ENCODE measurements around the gene CLCNKB. TPM values are rescaled to one million over a fixed set of nuclear protein-coding genes. Genes with fewer than 3 reads are reported as not detected.

The CLCNKB gene
- total and polyA plus RNA-seq, 4 donors = 0.23 to 0.39 (median 0.38) TPM; not detected in 1

DNA sequence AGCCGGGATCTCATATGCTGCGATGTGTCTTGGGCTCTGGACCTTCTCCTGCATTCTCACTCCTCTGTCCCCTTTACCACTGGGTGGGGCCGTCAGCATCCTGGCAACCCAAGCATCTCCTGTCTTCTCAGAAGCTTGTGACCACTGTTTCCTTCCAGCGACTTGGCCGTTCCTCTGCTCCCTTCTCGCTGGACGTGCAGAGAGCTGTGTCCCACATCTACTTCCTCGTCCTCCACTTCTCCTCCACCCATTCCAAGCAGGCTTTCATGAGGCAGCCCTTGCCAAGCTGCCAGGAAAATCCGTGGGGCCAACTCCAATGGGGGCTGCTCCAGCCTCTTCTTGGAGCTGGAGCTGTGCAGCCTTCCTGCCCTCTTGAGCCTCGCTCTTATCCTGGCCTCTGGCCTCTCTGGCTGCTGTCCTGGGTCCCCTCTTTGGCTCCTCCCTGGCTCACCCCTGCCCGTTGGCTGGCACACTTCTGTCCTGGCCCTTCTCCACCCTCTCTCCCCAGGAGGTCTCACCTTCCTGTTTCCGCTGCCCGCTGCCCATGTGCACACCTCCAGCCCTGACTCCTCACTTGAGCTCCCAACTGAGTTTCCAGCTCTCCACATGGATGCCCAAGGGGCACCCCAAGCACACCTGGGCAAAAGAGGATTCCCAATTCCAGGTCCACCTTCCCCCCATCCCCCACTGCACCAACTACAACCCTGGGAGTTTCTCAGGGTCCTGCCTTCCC lies 21.1 kb downstream of the CLCNKB start:
- intact Hi-C loops (cut with DNase I) = no loop called here
- no peaks in the 10 kb centered on the region for H3K4me1 ChIP-seq (ENCODE audit: control insufficient read depth in 1 of 2, insufficient read depth in 2 of 2, low read length in 2 of 2)
- DNase-seq (no peak), ATAC-seq (ENCODE audit: low FRiP score) (no peak)
- no peaks in the 10 kb centered on the region for H3K36me3 ChIP-seq (ENCODE audit: control insufficient read depth in 1 of 2, insufficient read depth in 2 of 2, low read length in 1 of 2)
- no peak overlapping the region for H3K4me3 ChIP-seq (ENCODE audit: low read length in 2 of 2)
- no peaks in the 10 kb centered on the region for H3K27me3 ChIP-seq (ENCODE audit: control insufficient read depth in 1 of 2, insufficient read depth in 2 of 2, low read length in 1 of 2)
- 24 to 32% methylated on average over 13 of the region's 13 CpGs for WGBS, 2 donors
- H3K27ac ChIP-seq (ENCODE audit: low read depth in 1 of 2, low read length in 2 of 2) = no peak overlapping the region
- no peaks in the 10 kb centered on the region for H3K9me3 ChIP-seq (ENCODE audit: control insufficient read depth, low read length)

DNA sequence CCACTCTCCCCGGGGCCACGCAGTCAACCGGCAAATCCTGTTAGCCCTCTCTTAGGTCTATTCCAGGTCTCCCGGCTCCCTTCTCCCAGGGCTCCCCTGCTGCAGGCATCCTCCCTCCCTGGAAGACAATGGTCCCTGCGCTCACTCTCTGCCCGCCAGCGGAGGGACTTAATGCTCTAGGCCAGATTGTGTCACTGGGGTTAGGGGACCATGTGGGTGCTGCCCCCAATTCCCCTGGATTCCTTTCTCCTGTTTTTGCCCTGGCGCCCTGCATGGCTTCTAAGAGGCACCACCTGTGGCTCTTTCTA lies 21.6 kb downstream of the CLCNKB start:
- H3K4me1 ChIP-seq (ENCODE audit: control insufficient read depth in 1 of 2, insufficient read depth in 2 of 2, low read length in 2 of 2) = no peaks in the 10 kb centered on the region
- ATAC-seq (ENCODE audit: low FRiP score) (peak; percentile 6), DNase-seq (no peak)
- H3K27me3 ChIP-seq (ENCODE audit: control insufficient read depth in 1 of 2, insufficient read depth in 2 of 2, low read length in 1 of 2) = no peaks in the 10 kb centered on the region
- H3K4me3 ChIP-seq (ENCODE audit: low read length in 2 of 2) = no peak overlapping the region
- intact Hi-C loops (cut with DNase I) = no loop called here
- no peak overlapping the region for H3K27ac ChIP-seq (ENCODE audit: low read depth in 1 of 2, low read length in 2 of 2)
- H3K36me3 ChIP-seq (ENCODE audit: control insufficient read depth in 1 of 2, insufficient read depth in 2 of 2, low read length in 1 of 2) = no peaks in the 10 kb centered on the region
- no peaks in the 10 kb centered on the region for H3K9me3 ChIP-seq (ENCODE audit: control insufficient read depth, low read length)
- 87 to 91% methylated on average over 8 of the region's 8 CpGs for WGBS, 2 donors

DNA sequence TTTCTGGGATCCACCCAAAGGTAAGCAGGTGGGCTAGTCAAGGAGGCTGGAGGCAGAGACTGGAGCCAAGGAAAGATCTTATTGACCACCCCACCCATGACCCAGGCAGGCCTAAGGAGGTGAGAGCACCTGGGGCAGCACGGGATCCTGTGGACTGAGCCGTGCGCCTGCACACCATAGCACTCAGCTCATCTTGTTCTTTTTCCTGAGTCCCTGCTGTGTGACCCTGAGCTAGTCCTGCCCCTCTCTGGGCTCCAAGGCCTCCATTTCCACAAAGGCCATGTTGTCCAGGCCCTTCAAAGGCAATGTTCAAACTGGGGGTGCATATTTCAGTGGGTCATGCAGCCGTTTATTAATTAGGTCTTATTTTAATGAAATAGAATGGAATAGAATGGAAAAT lies 22.7 kb downstream of the CLCNKB start:
- H3K4me3 ChIP-seq (ENCODE audit: low read length in 2 of 2) = no peak overlapping the region
- H3K36me3 ChIP-seq (ENCODE audit: control insufficient read depth in 1 of 2, insufficient read depth in 2 of 2, low read length in 1 of 2) = no peaks in the 10 kb centered on the region
- no peaks in the 10 kb centered on the region for H3K27me3 ChIP-seq (ENCODE audit: control insufficient read depth in 1 of 2, insufficient read depth in 2 of 2, low read length in 1 of 2)
- WGBS, 2 donors = 93 to 96% methylated on average over 4 of the region's 4 CpGs
- intact Hi-C loops (cut with DNase I) = no loop called here
- no peak overlapping the region for H3K27ac ChIP-seq (ENCODE audit: low read depth in 1 of 2, low read length in 2 of 2)
- no peak for ATAC-seq (ENCODE audit: low FRiP score)
- H3K4me1 ChIP-seq (ENCODE audit: control insufficient read depth in 1 of 2, insufficient read depth in 2 of 2, low read length in 2 of 2) = no peaks in the 10 kb centered on the region
- no peaks in the 10 kb centered on the region for H3K9me3 ChIP-seq (ENCODE audit: control insufficient read depth, low read length)
- DNase-seq = no peak

DNA sequence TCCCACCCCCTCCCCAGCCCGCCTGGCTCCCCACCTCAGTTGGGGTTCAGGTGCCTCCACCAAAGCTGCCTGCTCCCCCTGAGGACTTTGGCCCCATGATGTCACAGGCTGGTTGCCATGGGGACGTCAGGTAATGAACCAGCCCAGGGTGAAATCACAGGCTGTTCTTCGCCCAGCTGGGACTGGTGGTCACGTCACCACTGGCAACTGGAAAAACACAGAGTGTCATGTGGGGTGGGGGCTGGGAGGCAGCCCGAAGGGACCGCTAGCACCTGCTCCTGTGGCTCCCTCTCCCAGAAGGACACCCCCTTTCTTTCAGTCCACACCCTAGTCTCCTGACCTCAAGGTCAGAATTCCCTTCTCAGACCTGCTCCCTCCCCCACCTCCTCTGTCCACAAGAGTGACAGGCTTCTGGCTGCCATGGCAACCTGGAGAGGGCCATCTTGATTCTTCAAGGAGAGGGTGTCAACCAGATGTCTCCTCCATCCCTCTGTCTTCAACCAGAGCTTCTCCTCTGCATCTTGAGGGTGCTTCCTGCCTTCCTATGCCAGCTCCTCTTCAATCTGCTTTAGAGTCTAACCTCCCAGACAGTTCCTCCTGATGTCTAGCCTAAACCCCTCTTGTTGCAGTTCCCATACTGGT lies 23.7 kb downstream of the CLCNKB start:
- H3K9me3 ChIP-seq (ENCODE audit: control insufficient read depth, low read length) = no peaks in the 10 kb centered on the region
- 76 to 83% methylated on average over 6 of the region's 6 CpGs for WGBS, 2 donors
- DNase-seq = no peak
- no peak for ATAC-seq (ENCODE audit: low FRiP score)
- H3K4me3 ChIP-seq (ENCODE audit: low read length in 2 of 2) = no peak overlapping the region
- no peaks in the 10 kb centered on the region for H3K4me1 ChIP-seq (ENCODE audit: control insufficient read depth in 1 of 2, insufficient read depth in 2 of 2, low read length in 2 of 2)
- H3K36me3 ChIP-seq (ENCODE audit: control insufficient read depth in 1 of 2, insufficient read depth in 2 of 2, low read length in 1 of 2) = no peaks in the 10 kb centered on the region
- intact Hi-C loops (cut with DNase I) = no loop called here
- H3K27ac ChIP-seq (ENCODE audit: low read depth in 1 of 2, low read length in 2 of 2) = no peak overlapping the region
- no peaks in the 10 kb centered on the region for H3K27me3 ChIP-seq (ENCODE audit: control insufficient read depth in 1 of 2, insufficient read depth in 2 of 2, low read length in 1 of 2)

DNA sequence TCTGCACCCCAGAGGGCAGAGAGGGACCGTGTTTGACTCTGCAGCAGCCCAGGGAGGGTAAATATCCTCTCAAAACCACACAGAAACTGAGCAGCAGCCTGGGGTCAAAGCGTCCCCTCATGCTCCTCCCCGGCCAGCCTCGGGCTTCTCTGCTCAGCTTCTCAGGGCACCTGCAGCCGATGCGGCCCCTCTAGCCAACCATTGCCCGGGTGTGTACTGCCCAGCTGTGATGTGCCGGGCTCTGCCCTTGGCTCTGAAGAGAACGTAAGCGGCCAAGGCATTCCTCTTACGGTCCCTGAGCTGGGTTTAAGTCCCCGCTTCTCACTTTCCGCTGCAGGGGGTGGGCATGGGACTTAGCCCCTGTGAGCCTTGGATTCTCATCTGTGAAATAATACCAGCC lies 24.4 kb downstream of the CLCNKB start:
- Histone ChIP-seq H3K27me3 (ENCODE audit: control insufficient read depth in 1 of 2, insufficient read depth in 2 of 2, low read length in 1 of 2) (no peaks in the 10 kb centered on the region), H3K27ac (ENCODE audit: low read depth in 1 of 2, low read length in 2 of 2) (no peak overlapping the region), H3K4me1 (ENCODE audit: control insufficient read depth in 1 of 2, insufficient read depth in 2 of 2, low read length in 2 of 2) (no peaks in the 10 kb centered on the region), H3K4me3 (ENCODE audit: low read length in 2 of 2) (no peak overlapping the region), H3K36me3 (ENCODE audit: control insufficient read depth in 1 of 2, insufficient read depth in 2 of 2, low read length in 1 of 2) (no peaks in the 10 kb centered on the region), H3K9me3 (ENCODE audit: control insufficient read depth, low read length) (no peaks in the 10 kb centered on the region)
- 35 to 38% methylated on average over 13 of the region's 13 CpGs for WGBS, 2 donors
- DNase-seq = no peak
- intact Hi-C loops (cut with DNase I) = no loop called here
- no peak for ATAC-seq (ENCODE audit: low FRiP score)

DNA sequence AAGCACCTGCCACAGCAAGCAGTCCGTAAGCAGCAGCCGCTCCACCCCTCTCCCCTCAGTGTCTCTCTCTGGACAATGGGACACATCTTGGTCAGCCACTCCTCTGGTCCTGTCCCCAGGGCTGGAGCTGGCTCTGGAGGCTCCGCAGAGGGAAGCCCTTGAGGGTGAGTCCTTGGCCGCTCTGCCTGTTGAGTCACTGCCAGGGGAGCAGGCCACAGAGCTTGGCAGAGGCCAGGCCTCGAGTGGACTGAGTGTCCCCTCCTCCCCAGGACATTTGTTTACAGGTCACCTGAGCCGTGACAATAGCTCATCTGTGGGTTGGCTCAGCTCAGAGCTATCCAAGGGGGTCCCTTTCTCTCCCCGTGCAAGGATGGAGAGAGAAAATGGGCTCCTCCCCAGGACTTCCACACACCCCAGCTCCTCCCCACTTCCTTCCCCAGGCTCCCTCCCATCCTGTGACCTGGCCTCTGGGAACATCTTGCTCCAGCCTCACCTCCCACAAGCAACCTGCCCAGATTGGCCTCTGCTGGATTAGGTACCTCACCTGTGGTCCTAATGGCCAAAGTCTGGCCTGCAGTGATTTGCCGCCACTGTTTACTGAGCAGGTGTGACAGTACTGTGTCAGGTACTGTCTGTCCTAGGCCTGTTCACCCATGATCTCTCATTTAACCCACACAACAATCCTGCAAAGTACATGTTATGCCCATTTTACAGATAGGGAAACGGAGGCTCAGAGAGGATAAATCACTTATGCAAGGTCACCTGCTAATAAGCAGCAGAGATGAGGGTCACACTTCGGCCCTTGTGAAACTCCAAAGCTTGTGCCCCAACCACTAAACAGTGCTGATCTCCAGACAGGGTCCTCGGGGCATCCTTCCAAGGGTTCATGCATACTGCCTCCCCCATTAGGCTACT lies 25.0 kb downstream of the CLCNKB start:
- H3K36me3 ChIP-seq (ENCODE audit: control insufficient read depth in 1 of 2, insufficient read depth in 2 of 2, low read length in 1 of 2) = no peaks in the 10 kb centered on the region
- H3K27me3 ChIP-seq (ENCODE audit: control insufficient read depth in 1 of 2, insufficient read depth in 2 of 2, low read length in 1 of 2) = no peaks in the 10 kb centered on the region
- no peaks in the 10 kb centered on the region for H3K9me3 ChIP-seq (ENCODE audit: control insufficient read depth, low read length)
- no peak for ATAC-seq (ENCODE audit: low FRiP score)
- 43 to 46% methylated on average over 11 of the region's 11 CpGs for WGBS, 2 donors
- H3K4me1 ChIP-seq (ENCODE audit: control insufficient read depth in 1 of 2, insufficient read depth in 2 of 2, low read length in 2 of 2) = no peaks in the 10 kb centered on the region
- no peak overlapping the region for H3K27ac ChIP-seq (ENCODE audit: low read depth in 1 of 2, low read length in 2 of 2)
- no peak for DNase-seq
- intact Hi-C loops (cut with DNase I) = no loop called here
- H3K4me3 ChIP-seq (ENCODE audit: low read length in 2 of 2) = no peak overlapping the region

DNA sequence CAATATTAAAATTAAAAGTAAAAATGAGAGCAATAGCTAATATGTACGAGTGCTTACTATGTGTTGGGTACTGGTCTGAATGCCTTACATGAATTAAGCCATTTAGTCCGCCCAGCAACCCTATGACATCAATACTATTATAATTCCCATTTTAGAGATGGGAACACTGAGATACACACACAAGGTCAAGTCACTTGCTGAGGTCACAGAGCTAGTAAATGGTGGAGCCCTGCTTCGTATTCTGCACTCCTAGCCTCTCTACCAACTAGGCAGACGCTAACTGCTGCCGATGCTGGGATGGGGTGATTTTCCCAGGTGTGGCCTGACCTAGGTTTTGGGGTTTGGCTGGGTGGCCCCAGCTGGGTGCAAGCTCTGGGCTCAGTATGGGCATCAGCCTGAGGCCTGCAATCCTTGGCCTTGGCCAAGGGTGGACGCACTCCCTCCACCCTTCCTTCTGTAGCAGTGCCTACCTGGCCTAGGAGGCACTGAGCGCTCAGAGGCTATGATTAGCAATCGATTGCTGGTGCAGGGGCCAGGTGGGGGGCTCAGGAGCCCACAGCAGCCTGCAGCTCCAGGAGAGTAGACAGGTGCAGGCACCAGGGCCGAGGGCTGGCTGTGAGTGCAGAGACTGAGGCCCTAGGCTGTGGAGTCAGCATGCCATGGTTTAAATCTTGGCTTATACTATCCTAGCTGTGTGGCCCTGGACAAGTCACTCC lies 27.2 kb downstream of the CLCNKB start:
- DNase-seq (no peak), ATAC-seq (ENCODE audit: low FRiP score) (no peak)
- 93% methylated on average over 9 of the region's 9 CpGs for WGBS, 2 donors
- Histone ChIP-seq H3K27me3 (ENCODE audit: control insufficient read depth in 1 of 2, insufficient read depth in 2 of 2, low read length in 1 of 2) (no peaks in the 10 kb centered on the region), H3K4me3 (ENCODE audit: low read length in 2 of 2) (no peak overlapping the region), H3K27ac (ENCODE audit: low read depth in 1 of 2, low read length in 2 of 2) (no peak overlapping the region), H3K36me3 (ENCODE audit: control insufficient read depth in 1 of 2, insufficient read depth in 2 of 2, low read length in 1 of 2) (no peaks in the 10 kb centered on the region), H3K9me3 (ENCODE audit: control insufficient read depth, low read length) (no peaks in the 10 kb centered on the region), H3K4me1 (ENCODE audit: control insufficient read depth in 1 of 2, insufficient read depth in 2 of 2, low read length in 2 of 2) (no peaks in the 10 kb centered on the region)
- intact Hi-C loops (cut with DNase I) = no loop called here

DNA sequence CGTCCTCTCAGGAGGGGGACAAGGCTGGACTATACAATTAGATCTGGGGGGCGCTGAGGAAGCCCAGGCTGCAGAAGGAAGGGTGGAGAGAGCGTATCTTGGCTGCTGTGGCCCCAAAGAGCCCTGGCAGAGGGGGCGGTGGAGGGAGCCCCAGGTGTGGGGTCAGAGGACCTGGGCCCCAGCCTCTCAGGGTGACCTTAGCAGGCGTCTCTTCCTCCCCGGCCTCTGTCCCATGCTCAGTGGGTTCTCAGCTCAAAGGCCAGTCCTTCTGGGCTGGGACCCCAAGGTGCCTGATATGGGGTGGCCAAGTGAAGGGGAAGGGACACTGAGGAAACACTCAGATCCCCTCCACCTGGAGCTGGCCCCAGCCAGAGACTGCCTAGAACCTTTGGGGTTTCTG lies 28.0 kb downstream of the CLCNKB start:
- DNase-seq (no peak), ATAC-seq (ENCODE audit: low FRiP score) (no peak)
- Histone ChIP-seq H3K4me1 (ENCODE audit: control insufficient read depth in 1 of 2, insufficient read depth in 2 of 2, low read length in 2 of 2) (no peaks in the 10 kb centered on the region), H3K27ac (ENCODE audit: low read depth in 1 of 2, low read length in 2 of 2) (no peak overlapping the region), H3K9me3 (ENCODE audit: control insufficient read depth, low read length) (no peaks in the 10 kb centered on the region), H3K36me3 (ENCODE audit: control insufficient read depth in 1 of 2, insufficient read depth in 2 of 2, low read length in 1 of 2) (no peaks in the 10 kb centered on the region), H3K4me3 (ENCODE audit: low read length in 2 of 2) (no peak overlapping the region), H3K27me3 (ENCODE audit: control insufficient read depth in 1 of 2, insufficient read depth in 2 of 2, low read length in 1 of 2) (no peaks in the 10 kb centered on the region)
- WGBS, 2 donors = 93 to 98% methylated on average over 6 of the region's 6 CpGs
- intact Hi-C loops (cut with DNase I) = no loop called here

Measured in aorta (tissue), 5 donors.